A549 (cell line): ENCODE results near the gene PTPDC1.

Experiments used
- EP300 ChIP-seq, 2 experiments: fragments of >200 bp; sonication (Bioruptor Twin); formaldehyde crosslinking; IDR thresholded peaks; 2 replicates in 1 of 2; 3 replicates in 1 of 2; pipeline ENCODE4 v1.6.1; 2016 to 2017
- ESRRA ChIP-seq: fragments of 150-350 bp; IDR thresholded peaks from 2 replicates; pipeline ENCODE4 v1.6.1; 2014; ENCODE audit warnings: mild to moderate bottlenecking, low read length, borderline replicate concordance
- HES2 ChIP-seq: fragments of >200 bp; sonication (Bioruptor Twin); formaldehyde crosslinking; IDR thresholded peaks from 2 replicates; pipeline ENCODE4 v1.6.1; 2016
- JUN ChIP-seq, 2 experiments: fragments of >200 bp; sonication (Bioruptor Twin); formaldehyde crosslinking; IDR thresholded peaks; 2 replicates in 1 of 2; 3 replicates in 1 of 2; pipeline ENCODE4 v1.6.1; 2016 to 2017
- MAFK ChIP-seq: fragments of 450-650 bp; IDR thresholded peaks from 2 replicates; pipeline ENCODE4 v1.6.1; 2014; ENCODE audit not compliant: partially characterized antibody
- MAX ChIP-seq: IDR thresholded peaks from 2 replicates; pipeline ENCODE4 v1.6.1; 2012
- MAZ ChIP-seq: fragments of 150-350 bp; IDR thresholded peaks from 2 replicates; pipeline ENCODE4 v1.6.1; 2014; ENCODE audit warnings: antibody characterized with exemption, low read depth, low read length, borderline replicate concordance
- RAD21 ChIP-seq, 2 experiments: fragments of >200 bp in 1 of 2; sonication (Bioruptor Twin) in 1 of 2; formaldehyde crosslinking in 1 of 2; IDR thresholded peaks in 1 of 2; conservative IDR thresholded peaks in 1 of 2; 2 replicates in 1 of 2; 3 replicates in 1 of 2; pipeline ENCODE4 v1.6.1; 2012 to 2018; ENCODE audit warnings: inconsistent platforms in 1 of 2
- RCOR1 ChIP-seq: fragments of 150-350 bp; IDR thresholded peaks from 2 replicates; pipeline ENCODE4 v1.6.1; 2014; ENCODE audit warnings: antibody characterized with exemption, low read length, low read depth
- TP53 ChIP-seq: fragments of 250-450 bp; sonication (Bioruptor Pico); IDR thresholded peaks from 2 replicates; pipeline ENCODE4 v1.5.0; 2021; ENCODE audit warnings: mild to moderate bottlenecking, moderate library complexity
- USF2 ChIP-seq: fragments of 450-650 bp; IDR thresholded peaks from 2 replicates; pipeline ENCODE4 v1.6.1; 2014; ENCODE audit warnings: antibody characterized with exemption

- no peak for TF ChIP-seq RCOR1
- no peak for TF ChIP-seq EP300 (IDR thresholded peaks at IDR 0.05)
- TF ChIP-seq MAFK = no peak
- no peak for TF ChIP-seq TP53 (CRISPR knock-in tag)
- TF ChIP-seq MAZ = no peak
- TF ChIP-seq HES2 = no peak
- no peak for TF ChIP-seq ESRRA
- no peak for TF ChIP-seq USF2
- TF ChIP-seq RAD21 (conservative IDR thresholded peaks at IDR 0.05 in 1 of 2, IDR thresholded peaks at IDR 0.05 in 1 of 2) = no peak
- TF ChIP-seq MAX = no peak
- no peak for TF ChIP-seq JUN (IDR thresholded peaks at IDR 0.05)
These were observed 2.5 kb downstream of the PTPDC1 start for GRCh38 chr9:94086486-94087345.
